RWPE1 (cell line): ENCODE data around the gene RAP1GAP2.

ENCODE experiments used
- CTCF ChIA-PET: fragments of 350-600 bp; sonication (Branson Sonifier 250); formaldehyde crosslinking; extraction: SDS; loops from one replicate; lab custom pipeline; 2021; lab: Yijun Ruan, JAX
- POLR2A ChIA-PET: fragments of 400-600 bp; formaldehyde crosslinking; extraction: SDS; loops from one replicate; lab custom pipeline; 2020; ENCODE audit warnings: antibody characterized with exemption; ENCODE audit not compliant: low non-redundant PET; lab: Yijun Ruan, JAX
- DNase-seq: peaks from one replicate; pipeline ENCODE4 v3.0.0; 2012; ENCODE audit warnings: low spot score
- H3K27ac ChIP-seq: fragments of 450-650 bp; 2 replicates; pipeline ENCODE4 v1.5.1; 2017
- CTCF ChIP-seq: fragments of 450-650 bp; conservative IDR thresholded peaks from 2 replicates; pipeline ENCODE4 v1.5.1; 2017; ENCODE audit warnings: low read depth, mild to moderate bottlenecking

The RAP1GAP2 gene

GRCh38 chr17:2830678-2831077, 34.4 kb downstream of the RAP1GAP2 start:
- POLR2A ChIA-PET: no interaction called here
- CTCF ChIA-PET: no interaction called here

DNA sequence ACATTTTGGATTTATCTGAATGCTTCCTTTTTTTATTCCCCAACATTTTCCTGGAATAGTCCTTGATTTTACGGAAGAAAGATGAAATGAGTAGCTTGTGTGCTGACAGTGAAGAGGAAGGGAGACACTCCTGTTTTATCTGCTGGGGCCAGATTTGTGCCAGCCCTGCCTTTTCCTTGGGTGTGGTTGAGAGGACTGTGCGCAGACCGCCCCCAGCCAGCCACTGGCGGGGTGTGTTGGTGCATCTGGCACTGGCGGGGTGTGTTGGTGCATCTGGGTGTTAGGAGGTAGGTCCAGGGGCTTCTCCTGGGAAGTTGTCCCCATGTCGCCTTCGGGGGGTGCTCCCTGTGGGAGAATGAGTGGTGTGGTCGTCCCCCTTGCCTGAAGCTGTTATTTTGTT, 39.5 kb downstream of the RAP1GAP2 start:
- no peak for TF ChIP-seq CTCF
- no peak overlapping the region for H3K27ac ChIP-seq
- POLR2A ChIA-PET: no interaction called here
- DNase-seq: no peak
- CTCF ChIA-PET: interaction anchor here (0.7 to 1.6 kb wide), 2 partner anchors 12 to 14 kb away, joined by 3 to 8 read pairs; no protein-coding TSS in a partner anchor

More at GRCh38 chr17:2830678-2831077, 34.4 kb downstream of the RAP1GAP2 start:
- DNase-seq: no peak
- H3K27ac ChIP-seq: no peak overlapping the region
- no peak for TF ChIP-seq CTCF

DNA sequence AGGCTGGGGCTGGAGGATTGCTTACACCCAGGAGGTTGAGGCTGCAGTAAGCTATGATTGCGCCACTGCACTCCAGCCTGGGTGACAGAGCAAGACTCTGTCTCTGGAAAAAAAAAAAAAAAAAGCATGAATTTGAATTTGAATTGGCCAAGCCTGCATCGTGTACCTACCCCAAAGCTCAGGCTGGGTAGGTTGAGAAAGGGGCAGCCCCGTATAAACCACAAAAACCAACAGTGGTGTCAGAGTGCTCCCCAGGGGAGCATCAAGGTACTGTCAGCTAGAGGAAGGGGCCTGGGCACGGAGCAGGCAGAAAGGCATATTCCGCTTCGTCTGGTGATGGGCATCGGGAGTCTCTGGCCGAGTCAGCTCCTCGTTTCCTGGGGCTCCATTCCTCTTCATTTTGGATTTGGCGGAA, 40.9 kb downstream of the RAP1GAP2 start:
- POLR2A ChIA-PET: no interaction called here
- TF ChIP-seq CTCF: no peak
- no peak overlapping the region for H3K27ac ChIP-seq
- CTCF ChIA-PET: interaction anchor here (0.5 to 1.6 kb wide), 2 partner anchors 9 to 12 kb away, joined by 3 to 8 read pairs; no protein-coding TSS in a partner anchor
- DNase-seq: no peak

DNA sequence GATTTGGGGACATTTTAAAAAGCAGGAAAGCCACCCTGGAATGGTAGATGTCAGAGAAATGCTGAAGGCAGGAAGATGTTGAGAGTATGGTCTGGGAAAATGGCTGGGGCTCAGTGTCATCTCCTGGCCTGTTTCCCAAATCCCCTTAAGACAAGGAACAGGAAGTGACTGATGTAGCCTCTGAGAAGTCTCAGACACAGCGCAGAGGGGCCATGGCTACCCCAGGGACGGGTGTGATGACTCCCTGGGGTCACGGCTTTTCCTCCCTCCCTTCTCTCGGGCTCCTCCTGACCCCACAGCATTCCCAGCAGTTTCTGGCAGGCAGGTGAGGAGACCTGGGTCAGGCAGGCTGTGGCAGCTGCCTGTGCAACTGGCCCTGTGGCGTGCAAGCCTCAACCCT, 45.4 kb downstream of the RAP1GAP2 start:
- CTCF ChIA-PET: no interaction called here
- no peak for DNase-seq
- TF ChIP-seq CTCF: no peak
- POLR2A ChIA-PET: no interaction called here
- no peak overlapping the region for H3K27ac ChIP-seq

GRCh38 chr17:2842464-2842863, 46.2 kb downstream of the RAP1GAP2 start:
- POLR2A ChIA-PET: no interaction called here
- TF ChIP-seq CTCF: no peak
- H3K27ac ChIP-seq: no peak overlapping the region
- DNase-seq: no peak
- CTCF ChIA-PET: no interaction called here

- POLR2A ChIA-PET: no interaction called here
- no peak overlapping the region for H3K27ac ChIP-seq
- no peak for DNase-seq
- TF ChIP-seq CTCF: no peak
- CTCF ChIA-PET: interaction anchor here (0.6 to 1.2 kb wide), 2 partner anchors 133 to 169 kb away, joined by 3 to 6 read pairs; no protein-coding TSS in a partner anchor
These were observed 48.2 kb downstream of the RAP1GAP2 start for GRCh38 chr17:2844416-2844815.
